ENCODE data around the gene PCBP1. TPM values are rescaled to one million over a fixed set of nuclear protein-coding genes. Genes with fewer than 3 reads are reported as not detected.

PCBP1 gene
- total RNA-seq, 1 donor: 55.7 TPM

GRCh38 chr2:70111752-70112591 is 24.7 kb downstream of the PCBP1 start:
- Histone ChIP-seq H4K20me1 (ENCODE audit: insufficient read depth, low read length) (no peaks in the 10 kb centered on the region), H3K36me3 (ENCODE audit: insufficient read depth, low read length) (no peaks in the 10 kb centered on the region), H3K4me3 (ENCODE audit: insufficient read depth, low read length) (peak overlapping the region; percentile 35), H3K9me3 (ENCODE audit: low read depth, low read length) (no peaks in the 10 kb centered on the region), H3K79me2 (ENCODE audit: insufficient read depth, low read length) (no peaks in the 10 kb centered on the region), H2AFZ (ENCODE audit: low read length) (peak overlapping the region; percentile 60), H3K27me3 (ENCODE audit: insufficient read depth, low read length) (no peaks in the 10 kb centered on the region), H3K4me1 (ENCODE audit: insufficient read depth, low read length) (peaks cover 37% of the 10 kb centered on the region), H3K4me2 (ENCODE audit: insufficient read depth, low read length) (peak overlapping the region; percentile 82), H3K27ac (ENCODE audit: low read depth, low read length) (peak overlapping the region; percentile 63)
- peak; percentile 82 for DNase-seq (ENCODE audit: insufficient read length, low spot score, missing footprints)
- TF ChIP-seq CTCF (IDR thresholded peaks at IDR 0.05; ENCODE audit: extremely low read depth, low read depth, low read length): no peak

DNA sequence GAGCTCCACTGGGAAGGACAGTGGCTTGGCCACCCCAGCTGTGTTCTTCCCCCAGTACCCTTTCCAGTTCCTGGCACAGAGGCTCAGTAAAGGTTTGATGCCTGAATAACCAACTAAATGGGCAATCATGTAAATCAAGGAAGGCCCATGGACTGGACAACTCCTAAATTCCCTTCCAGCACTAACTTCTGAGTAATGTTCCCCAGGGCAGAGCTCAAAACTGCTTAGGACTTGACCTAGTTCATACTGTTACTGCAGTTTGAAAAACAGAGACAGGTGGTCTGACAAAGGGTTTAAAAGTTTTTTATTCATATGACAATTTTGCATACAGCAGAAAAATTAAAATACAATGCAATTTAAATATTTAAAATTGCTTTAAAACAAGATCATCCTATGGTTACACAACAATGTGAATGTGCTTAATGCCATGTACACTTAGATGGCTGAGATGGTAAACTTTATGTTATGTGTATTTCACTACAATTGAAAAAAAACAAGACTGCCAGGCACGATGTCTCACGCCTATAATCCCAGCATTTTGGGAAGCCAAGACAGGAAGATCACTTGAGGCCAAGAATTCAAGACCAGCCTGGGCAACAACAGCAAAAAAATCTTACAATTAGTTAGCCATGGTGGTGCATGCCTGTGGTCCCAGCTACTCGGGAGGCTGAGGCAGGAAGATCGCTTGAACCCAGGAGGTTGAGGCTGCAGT is 26.2 kb downstream of the PCBP1 start:
- peaks cover 29% of the 10 kb centered on the region for H3K4me1 ChIP-seq (ENCODE audit: insufficient read depth, low read length)
- no peak for TF ChIP-seq CTCF (IDR thresholded peaks at IDR 0.05; ENCODE audit: extremely low read depth, low read depth, low read length)
- no peaks in the 10 kb centered on the region for H3K9me3 ChIP-seq (ENCODE audit: low read depth, low read length)
- no peaks in the 10 kb centered on the region for H3K79me2 ChIP-seq (ENCODE audit: insufficient read depth, low read length)
- H4K20me1 ChIP-seq (ENCODE audit: insufficient read depth, low read length): no peaks in the 10 kb centered on the region
- H3K4me3 ChIP-seq (ENCODE audit: insufficient read depth, low read length): no peak overlapping the region
- no peaks in the 10 kb centered on the region for H3K27me3 ChIP-seq (ENCODE audit: insufficient read depth, low read length)
- DNase-seq (ENCODE audit: insufficient read length, low spot score, missing footprints): no peak
- no peak overlapping the region for H3K4me2 ChIP-seq (ENCODE audit: insufficient read depth, low read length)
- peak overlapping the region; percentile 8 for H3K27ac ChIP-seq (ENCODE audit: low read depth, low read length)
- peak overlapping the region; percentile 64 for H2AFZ ChIP-seq (ENCODE audit: low read length)
- no peaks in the 10 kb centered on the region for H3K36me3 ChIP-seq (ENCODE audit: insufficient read depth, low read length)

GRCh38 chr2:70115646-70116442 is 28.6 kb downstream of the PCBP1 start:
- H3K27ac ChIP-seq (ENCODE audit: low read depth, low read length): no peak overlapping the region
- no peak for DNase-seq (ENCODE audit: insufficient read length, low spot score, missing footprints)
- no peak for TF ChIP-seq CTCF (IDR thresholded peaks at IDR 0.05; ENCODE audit: extremely low read depth, low read depth, low read length)
- no peak overlapping the region for H3K4me3 ChIP-seq (ENCODE audit: insufficient read depth, low read length)
- H3K27me3 ChIP-seq (ENCODE audit: insufficient read depth, low read length): no peaks in the 10 kb centered on the region
- peak overlapping the region; percentile 80 for H2AFZ ChIP-seq (ENCODE audit: low read length)
- H3K4me1 ChIP-seq (ENCODE audit: insufficient read depth, low read length): peaks cover 26% of the 10 kb centered on the region
- no peak overlapping the region for H3K4me2 ChIP-seq (ENCODE audit: insufficient read depth, low read length)
- no peaks in the 10 kb centered on the region for H3K79me2 ChIP-seq (ENCODE audit: insufficient read depth, low read length)
- no peaks in the 10 kb centered on the region for H3K36me3 ChIP-seq (ENCODE audit: insufficient read depth, low read length)
- H4K20me1 ChIP-seq (ENCODE audit: insufficient read depth, low read length): no peaks in the 10 kb centered on the region
- H3K9me3 ChIP-seq (ENCODE audit: low read depth, low read length): no peaks in the 10 kb centered on the region
